ENCODE results near the gene ENPEP. TPM values are rescaled to one million over a fixed set of nuclear protein-coding genes. Genes with fewer than 3 reads are reported as not detected.

The ENPEP gene
- total and polyA plus RNA-seq, 10 of the 15 experiments (the other 5 are each of a cell fraction or from before 2014, with no cell fraction given), result 0.03 TPM; not detected in 9

DNA sequence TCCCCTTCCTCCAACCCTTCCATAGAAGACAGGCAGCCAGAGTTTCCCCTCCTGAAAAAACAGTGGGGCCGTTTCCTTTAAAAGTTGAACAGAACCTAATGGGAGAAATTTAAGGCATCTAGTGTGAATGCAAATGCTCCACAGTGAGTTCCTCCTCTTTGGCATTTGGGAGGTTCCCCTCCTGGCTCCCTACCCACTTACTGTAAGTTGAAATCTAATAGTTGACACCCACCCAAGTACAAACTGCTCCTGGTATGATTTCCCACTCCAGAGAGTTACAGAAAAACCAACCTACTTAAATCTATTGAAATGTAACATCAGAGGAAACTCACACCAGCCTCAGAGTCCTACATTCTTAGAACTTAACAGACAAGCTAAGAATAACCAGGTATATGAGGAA, 17.6 kb downstream of the ENPEP start (continued):
- TF ChIP-seq, protein P1, sequence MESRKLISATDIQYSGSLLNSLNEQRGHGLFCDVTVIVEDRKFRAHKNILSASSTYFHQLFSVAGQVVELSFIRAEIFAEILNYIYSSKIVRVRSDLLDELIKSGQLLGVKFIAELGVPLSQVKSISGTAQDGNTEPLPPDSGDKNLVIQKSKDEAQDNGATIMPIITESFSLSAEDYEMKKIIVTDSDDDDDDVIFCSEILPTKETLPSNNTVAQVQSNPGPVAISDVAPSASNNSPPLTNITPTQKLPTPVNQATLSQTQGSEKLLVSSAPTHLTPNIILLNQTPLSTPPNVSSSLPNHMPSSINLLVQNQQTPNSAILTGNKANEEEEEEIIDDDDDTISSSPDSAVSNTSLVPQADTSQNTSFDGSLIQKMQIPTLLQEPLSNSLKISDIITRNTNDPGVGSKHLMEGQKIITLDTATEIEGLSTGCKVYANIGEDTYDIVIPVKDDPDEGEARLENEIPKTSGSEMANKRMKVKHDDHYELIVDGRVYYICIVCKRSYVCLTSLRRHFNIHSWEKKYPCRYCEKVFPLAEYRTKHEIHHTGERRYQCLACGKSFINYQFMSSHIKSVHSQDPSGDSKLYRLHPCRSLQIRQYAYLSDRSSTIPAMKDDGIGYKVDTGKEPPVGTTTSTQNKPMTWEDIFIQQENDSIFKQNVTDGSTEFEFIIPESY (IDR thresholded peaks at IDR 0.05), result no peak
- TF ChIP-seq KAT2A (conservative IDR thresholded peaks at IDR 0.05; ENCODE audit: control insufficient read depth, low read depth, low read length), result no peak
- TF ChIP-seq TAF1 (IDR thresholded peaks at IDR 0.05; ENCODE audit: borderline replicate concordance, low read depth, low read length), result no peak

DNA sequence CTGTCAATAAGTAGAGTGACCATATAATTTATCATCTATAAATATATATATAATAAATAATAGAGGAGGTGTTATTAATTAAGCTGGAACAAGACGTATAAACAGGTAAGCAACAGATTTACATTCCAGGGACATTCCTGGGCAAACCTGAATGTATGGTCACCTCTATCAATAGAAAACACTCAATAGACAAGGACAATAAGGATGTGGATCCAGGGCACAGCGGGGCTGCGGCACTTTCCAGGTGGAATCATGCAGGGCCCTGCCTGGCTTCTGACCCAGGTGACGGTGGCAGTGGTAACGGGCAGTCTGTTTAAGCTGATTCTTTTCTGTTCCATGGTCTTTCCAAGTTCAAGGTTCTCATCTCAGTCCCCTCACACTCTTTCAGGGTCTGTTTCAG, 22.5 kb downstream of the ENPEP start:
- H3K4me3 ChIP-seq, result no peak overlapping the region
- H3K27ac ChIP-seq (ENCODE audit: control insufficient read depth, insufficient read depth), result no peak overlapping the region
- H3K36me3 ChIP-seq (ENCODE audit: control insufficient read depth in 2 of 2, insufficient read depth in 2 of 2, low read length in 1 of 2), result no peaks in the 10 kb centered on the region
- no peaks in the 10 kb centered on the region for H4K20me1 ChIP-seq (ENCODE audit: control insufficient read depth, insufficient read depth)
- H3K4me2 ChIP-seq (ENCODE audit: control insufficient read depth, insufficient read depth), result no peak overlapping the region
- no peak overlapping the region for H3K9ac ChIP-seq (ENCODE audit: control insufficient read depth, insufficient read depth, low read length)
- ATAC-seq (no peak), DNase-seq (ENCODE audit: low read depth, low spot score) (no peak), FAIRE-seq (no peak)
- H2AFZ ChIP-seq (ENCODE audit: control insufficient read depth, low read depth, low read length), result no peak overlapping the region
- ChIA-PET RAD21 (ENCODE audit: unreplicated experiment) (interaction anchor here (0.5 kb wide), 1 partner anchor 12 kb away, joined by 3 read pairs; no protein-coding TSS in a partner anchor), SMC1A (ENCODE audit: uncharacterized antibody, unreplicated experiment) (interaction anchor here (0.9 kb wide), 1 partner anchor 11 kb away, joined by 4 read pairs; no protein-coding TSS in a partner anchor), POLR2A (no interaction called here), CTCF (interaction anchor here (1.2 kb wide), 1 partner anchor 478 kb away, joined by 3 read pairs; no protein-coding TSS in a partner anchor)
- no peaks in the 10 kb centered on the region for H3K79me2 ChIP-seq (ENCODE audit: control insufficient read depth, insufficient read depth, low read length)
- H3K9me3 ChIP-seq (replicated peaks; ENCODE audit: control insufficient read depth, insufficient read depth, low read length), result no peaks in the 10 kb centered on the region; the same call in 1 of the 3 replicates
- H3K4me1 ChIP-seq (ENCODE audit: control insufficient read depth, insufficient read depth, low read length), result peaks cover 2% of the 10 kb centered on the region
- H3K27me3 ChIP-seq (replicated peaks in 1 of 2; ENCODE audit: control insufficient read depth in 2 of 2, insufficient read depth in 2 of 2, low read length in 1 of 2), result no peaks in the 10 kb centered on the region
- in situ Hi-C loops (cut with MboI) (no loop called here), intact Hi-C loops (cut with micrococcal nuclease; ENCODE audit: unreplicated experiment) (no loop called here)
- no TSS peak for BruUV-seq (replicated peaks)
- WGBS (ENCODE audit: insufficient coverage, insufficient replicate concordance, low lambda C conversion rate, missing lambda C conversion rate), result 83% methylated on average over 5 of the region's 5 CpGs
- TF ChIP-seq NR2C2 (IDR thresholded peaks at IDR 0.05; ENCODE audit: borderline replicate concordance, control insufficient read depth, insufficient read length, low read depth) (no peak), POLR2A (IDR thresholded peaks at IDR 0.05; ENCODE audit: low read depth, low read length) (no peak), ZNF384 (IDR thresholded peaks at IDR 0.05; ENCODE audit: borderline replicate concordance, low read depth, low read length) (no peak)
- TF ChIP-seq, protein P2, sequence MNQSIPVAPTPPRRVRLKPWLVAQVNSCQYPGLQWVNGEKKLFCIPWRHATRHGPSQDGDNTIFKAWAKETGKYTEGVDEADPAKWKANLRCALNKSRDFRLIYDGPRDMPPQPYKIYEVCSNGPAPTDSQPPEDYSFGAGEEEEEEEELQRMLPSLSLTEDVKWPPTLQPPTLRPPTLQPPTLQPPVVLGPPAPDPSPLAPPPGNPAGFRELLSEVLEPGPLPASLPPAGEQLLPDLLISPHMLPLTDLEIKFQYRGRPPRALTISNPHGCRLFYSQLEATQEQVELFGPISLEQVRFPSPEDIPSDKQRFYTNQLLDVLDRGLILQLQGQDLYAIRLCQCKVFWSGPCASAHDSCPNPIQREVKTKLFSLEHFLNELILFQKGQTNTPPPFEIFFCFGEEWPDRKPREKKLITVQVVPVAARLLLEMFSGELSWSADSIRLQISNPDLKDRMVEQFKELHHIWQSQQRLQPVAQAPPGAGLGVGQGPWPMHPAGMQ (IDR thresholded peaks at IDR 0.05; ENCODE audit: borderline replicate concordance), result no peak
- TF ChIP-seq, protein P3, sequence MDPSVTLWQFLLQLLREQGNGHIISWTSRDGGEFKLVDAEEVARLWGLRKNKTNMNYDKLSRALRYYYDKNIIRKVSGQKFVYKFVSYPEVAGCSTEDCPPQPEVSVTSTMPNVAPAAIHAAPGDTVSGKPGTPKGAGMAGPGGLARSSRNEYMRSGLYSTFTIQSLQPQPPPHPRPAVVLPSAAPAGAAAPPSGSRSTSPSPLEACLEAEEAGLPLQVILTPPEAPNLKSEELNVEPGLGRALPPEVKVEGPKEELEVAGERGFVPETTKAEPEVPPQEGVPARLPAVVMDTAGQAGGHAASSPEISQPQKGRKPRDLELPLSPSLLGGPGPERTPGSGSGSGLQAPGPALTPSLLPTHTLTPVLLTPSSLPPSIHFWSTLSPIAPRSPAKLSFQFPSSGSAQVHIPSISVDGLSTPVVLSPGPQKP (IDR thresholded peaks at IDR 0.05; ENCODE audit: low read depth, low read length), result no peak
- TF ChIP-seq, protein P4, sequence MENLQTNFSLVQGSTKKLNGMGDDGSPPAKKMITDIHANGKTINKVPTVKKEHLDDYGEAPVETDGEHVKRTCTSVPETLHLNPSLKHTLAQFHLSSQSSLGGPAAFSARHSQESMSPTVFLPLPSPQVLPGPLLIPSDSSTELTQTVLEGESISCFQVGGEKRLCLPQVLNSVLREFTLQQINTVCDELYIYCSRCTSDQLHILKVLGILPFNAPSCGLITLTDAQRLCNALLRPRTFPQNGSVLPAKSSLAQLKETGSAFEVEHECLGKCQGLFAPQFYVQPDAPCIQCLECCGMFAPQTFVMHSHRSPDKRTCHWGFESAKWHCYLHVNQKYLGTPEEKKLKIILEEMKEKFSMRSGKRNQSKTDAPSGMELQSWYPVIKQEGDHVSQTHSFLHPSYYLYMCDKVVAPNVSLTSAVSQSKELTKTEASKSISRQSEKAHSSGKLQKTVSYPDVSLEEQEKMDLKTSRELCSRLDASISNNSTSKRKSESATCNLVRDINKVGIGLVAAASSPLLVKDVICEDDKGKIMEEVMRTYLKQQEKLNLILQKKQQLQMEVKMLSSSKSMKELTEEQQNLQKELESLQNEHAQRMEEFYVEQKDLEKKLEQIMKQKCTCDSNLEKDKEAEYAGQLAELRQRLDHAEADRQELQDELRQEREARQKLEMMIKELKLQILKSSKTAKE (IDR thresholded peaks at IDR 0.05; ENCODE audit: low read depth, poor library complexity, severe bottlenecking), result no peak
- TF ChIP-seq, protein P5, sequence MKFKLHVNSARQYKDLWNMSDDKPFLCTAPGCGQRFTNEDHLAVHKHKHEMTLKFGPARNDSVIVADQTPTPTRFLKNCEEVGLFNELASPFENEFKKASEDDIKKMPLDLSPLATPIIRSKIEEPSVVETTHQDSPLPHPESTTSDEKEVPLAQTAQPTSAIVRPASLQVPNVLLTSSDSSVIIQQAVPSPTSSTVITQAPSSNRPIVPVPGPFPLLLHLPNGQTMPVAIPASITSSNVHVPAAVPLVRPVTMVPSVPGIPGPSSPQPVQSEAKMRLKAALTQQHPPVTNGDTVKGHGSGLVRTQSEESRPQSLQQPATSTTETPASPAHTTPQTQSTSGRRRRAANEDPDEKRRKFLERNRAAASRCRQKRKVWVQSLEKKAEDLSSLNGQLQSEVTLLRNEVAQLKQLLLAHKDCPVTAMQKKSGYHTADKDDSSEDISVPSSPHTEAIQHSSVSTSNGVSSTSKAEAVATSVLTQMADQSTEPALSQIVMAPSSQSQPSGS (IDR thresholded peaks at IDR 0.05; ENCODE audit: low read length), result no peak

Data from GM12878 (cell line).